Measurements from ENCODE around the gene FAIM. TPM values are rescaled to one million over a fixed set of nuclear protein-coding genes. Genes with fewer than 3 reads are reported as not detected.
"Not testable (repeated sequence)": the region's sequence is repeated elsewhere in the genome, so short reads cannot be mapped to it uniquely, and the experiment has no call there.

The FAIM gene
- total RNA-seq, 1 experiment from 2014 or later = 11.0 TPM

DNA sequence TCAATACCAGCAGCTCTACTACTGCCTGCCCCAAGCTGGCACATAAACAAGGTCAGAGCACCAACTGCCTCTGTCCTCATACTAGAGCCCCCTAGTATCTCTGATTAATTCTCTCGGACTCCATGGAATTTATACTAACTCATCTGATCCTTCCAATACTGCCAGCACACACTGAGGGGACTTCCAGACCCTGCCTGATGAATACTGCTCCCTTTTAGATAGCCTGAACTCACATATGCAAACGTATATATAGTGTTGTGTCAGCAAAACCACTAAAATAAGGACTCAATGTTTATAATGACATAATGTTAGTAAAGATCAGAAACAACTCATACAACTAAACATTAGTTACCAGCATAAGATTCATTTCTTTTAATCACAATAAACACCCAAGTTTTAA lies 39.5 kb upstream of the FAIM start:
- Histone ChIP-seq H3K18ac (ENCODE audit: insufficient read length, low read depth, low read length) (no peak overlapping the region), H3K14ac (ENCODE audit: insufficient read depth, low read length) (no peak overlapping the region), H2BK15ac (ENCODE audit: low read depth, low read length) (no peak overlapping the region), H3K4me2 (ENCODE audit: insufficient read depth, insufficient read length, low read length) (no peak overlapping the region), H3K27me3 (ENCODE audit: insufficient read depth, low read length) (no peaks in the 10 kb centered on the region), H4K5ac (ENCODE audit: insufficient read length, low read depth, low read length) (no peak overlapping the region), H4K8ac (replicated peaks; ENCODE audit: insufficient read length, low read depth, low read length) (no peak overlapping the region), H3K23me2 (ENCODE audit: insufficient read length, low read depth, low read length, poor library complexity, severe bottlenecking) (no peaks in the 10 kb centered on the region), H3K9me3 (ENCODE audit: control insufficient read depth, low read depth, low read length) (peaks cover 4% of the 10 kb centered on the region), H3K79me2 (ENCODE audit: insufficient read depth, low read length) (no peaks in the 10 kb centered on the region), H3K9ac (ENCODE audit: extremely low read depth, insufficient read length, low read length) (no peak overlapping the region), H2BK12ac (ENCODE audit: insufficient read length, low read depth, low read length) (no peak overlapping the region), H2AK5ac (ENCODE audit: insufficient read length, low read length) (no peak overlapping the region), H2BK120ac (ENCODE audit: low read depth, low read length, poor library complexity, severe bottlenecking) (no peak overlapping the region), H2BK5ac (ENCODE audit: insufficient read length, low read length) (no peak overlapping the region), H2BK20ac (ENCODE audit: low read depth, low read length, poor library complexity, severe bottlenecking) (no peak overlapping the region), H3K79me1 (ENCODE audit: insufficient read depth, low read depth, low read length, poor library complexity, severe bottlenecking) (no peaks in the 10 kb centered on the region), H4K91ac (ENCODE audit: insufficient read length, low read depth, low read length) (no peak overlapping the region), H3K27ac (ENCODE audit: insufficient read length, low read depth, low read length) (no peak overlapping the region), H4K20me1 (ENCODE audit: control insufficient read depth, insufficient read depth, insufficient read length) (no peaks in the 10 kb centered on the region), H3K23ac (ENCODE audit: insufficient read length, low read depth, low read length) (no peak overlapping the region), H3T11ph (ENCODE audit: low read length) (no peak overlapping the region), H3K4me1 (ENCODE audit: insufficient read depth, low read length) (no peaks in the 10 kb centered on the region), H3K56ac (ENCODE audit: insufficient read length, low read depth, low read length) (no peak overlapping the region), H2AFZ (ENCODE audit: low read length) (no peak overlapping the region), H3K4ac (ENCODE audit: low read depth, low read length) (no peak overlapping the region)
- Mint-ChIP-seq H3K27me3 (ENCODE audit: low read depth) (no peaks in the 10 kb centered on the region), H3K4me3 (no peak overlapping the region), H3K9me3 (peaks cover 19 to 23% of the 10 kb centered on the region in 2 experiments), H3K36me3 (ENCODE audit: insufficient read depth in 1 of 3, low read depth in 3 of 3) (peaks cover 24 to 42% (median 38%) of the 10 kb centered on the region in 3 experiments), H3K4me1 (peaks cover 0 to 2% of the 10 kb centered on the region in 2 experiments; a peak in 1 of 4 replicates), H3K27ac (peak overlapping the region in 1 of 3 experiments; percentile 63; a peak in 2 of 7 replicates)
- TF ChIP-seq, protein P1, sequence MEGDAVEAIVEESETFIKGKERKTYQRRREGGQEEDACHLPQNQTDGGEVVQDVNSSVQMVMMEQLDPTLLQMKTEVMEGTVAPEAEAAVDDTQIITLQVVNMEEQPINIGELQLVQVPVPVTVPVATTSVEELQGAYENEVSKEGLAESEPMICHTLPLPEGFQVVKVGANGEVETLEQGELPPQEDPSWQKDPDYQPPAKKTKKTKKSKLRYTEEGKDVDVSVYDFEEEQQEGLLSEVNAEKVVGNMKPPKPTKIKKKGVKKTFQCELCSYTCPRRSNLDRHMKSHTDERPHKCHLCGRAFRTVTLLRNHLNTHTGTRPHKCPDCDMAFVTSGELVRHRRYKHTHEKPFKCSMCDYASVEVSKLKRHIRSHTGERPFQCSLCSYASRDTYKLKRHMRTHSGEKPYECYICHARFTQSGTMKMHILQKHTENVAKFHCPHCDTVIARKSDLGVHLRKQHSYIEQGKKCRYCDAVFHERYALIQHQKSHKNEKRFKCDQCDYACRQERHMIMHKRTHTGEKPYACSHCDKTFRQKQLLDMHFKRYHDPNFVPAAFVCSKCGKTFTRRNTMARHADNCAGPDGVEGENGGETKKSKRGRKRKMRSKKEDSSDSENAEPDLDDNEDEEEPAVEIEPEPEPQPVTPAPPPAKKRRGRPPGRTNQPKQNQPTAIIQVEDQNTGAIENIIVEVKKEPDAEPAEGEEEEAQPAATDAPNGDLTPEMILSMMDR (conservative IDR thresholded peaks at IDR 0.05) = no peak
- no CpG with 5 or more reads among the region's 2 CpGs for WGBS (ENCODE audit: extremely low coverage, insufficient read length, low lambda C conversion rate)
- no peak for DNase-seq

DNA sequence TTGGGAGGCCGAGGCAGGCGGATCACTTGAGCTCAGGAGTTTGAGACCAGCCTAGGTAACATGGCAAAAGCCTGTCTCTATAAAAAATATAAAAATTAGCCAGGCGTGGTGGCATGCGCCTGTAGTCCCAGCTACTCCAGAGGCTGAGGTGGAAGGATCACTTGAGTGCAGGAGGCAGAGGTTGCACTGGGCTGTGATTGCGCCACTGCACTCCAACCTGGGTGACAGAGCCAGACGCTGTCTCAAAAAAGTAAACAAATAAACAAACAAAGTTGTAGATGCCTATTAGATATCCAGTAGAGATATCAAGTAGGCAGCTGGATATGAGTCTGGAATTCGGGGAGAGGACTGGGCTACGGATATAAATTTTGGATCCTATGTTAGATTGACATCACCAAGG lies 38.9 kb upstream of the FAIM start:
- not testable (repeated sequence) for H2BK5ac ChIP-seq (ENCODE audit: insufficient read length, low read length); H4K20me1 ChIP-seq (ENCODE audit: control insufficient read depth, insufficient read depth, insufficient read length); H4K91ac ChIP-seq (ENCODE audit: insufficient read length, low read depth, low read length); H4K5ac ChIP-seq (ENCODE audit: insufficient read length, low read depth, low read length); H4K8ac ChIP-seq (replicated peaks; ENCODE audit: insufficient read length, low read depth, low read length); H3K79me1 ChIP-seq (ENCODE audit: insufficient read depth, low read depth, low read length, poor library complexity, severe bottlenecking); H2BK20ac ChIP-seq (ENCODE audit: low read depth, low read length, poor library complexity, severe bottlenecking); H3K27ac ChIP-seq (ENCODE audit: insufficient read length, low read depth, low read length); H2AFZ ChIP-seq (ENCODE audit: low read length); H3K4me3 Mint-ChIP-seq; H3K4me1 Mint-ChIP-seq; H3K14ac ChIP-seq (ENCODE audit: insufficient read depth, low read length); H3K9ac ChIP-seq (ENCODE audit: extremely low read depth, insufficient read length, low read length); H3K9me3 ChIP-seq (ENCODE audit: control insufficient read depth, low read depth, low read length); H3K4me2 ChIP-seq (ENCODE audit: insufficient read depth, insufficient read length, low read length); H3K23ac ChIP-seq (ENCODE audit: insufficient read length, low read depth, low read length); H2BK120ac ChIP-seq (ENCODE audit: low read depth, low read length, poor library complexity, severe bottlenecking); H3K23me2 ChIP-seq (ENCODE audit: insufficient read length, low read depth, low read length, poor library complexity, severe bottlenecking); H3K27me3 Mint-ChIP-seq (ENCODE audit: low read depth); H2BK12ac ChIP-seq (ENCODE audit: insufficient read length, low read depth, low read length); H2AK5ac ChIP-seq (ENCODE audit: insufficient read length, low read length); H3K56ac ChIP-seq (ENCODE audit: insufficient read length, low read depth, low read length); H3K4ac ChIP-seq (ENCODE audit: low read depth, low read length); H3K18ac ChIP-seq (ENCODE audit: insufficient read length, low read depth, low read length); DNase-seq; H3K27me3 ChIP-seq (ENCODE audit: insufficient read depth, low read length); H3T11ph ChIP-seq (ENCODE audit: low read length); H3K4me1 ChIP-seq (ENCODE audit: insufficient read depth, low read length); H3K27ac Mint-ChIP-seq; H2BK15ac ChIP-seq (ENCODE audit: low read depth, low read length); H3K79me2 ChIP-seq (ENCODE audit: insufficient read depth, low read length)
- Mint-ChIP-seq H3K9me3 (peaks cover 21 to 27% of the 10 kb centered on the region in 2 experiments), H3K36me3 (ENCODE audit: insufficient read depth in 1 of 3, low read depth in 3 of 3) (peaks cover 27 to 47% (median 44%) of the 10 kb centered on the region in 3 experiments)
- no CpG with 5 or more reads among the region's 8 CpGs for WGBS (ENCODE audit: extremely low coverage, insufficient read length, low lambda C conversion rate)

Measured in H9 (cell line).